ENCODE measurements around the gene CLBA1.

DNA sequence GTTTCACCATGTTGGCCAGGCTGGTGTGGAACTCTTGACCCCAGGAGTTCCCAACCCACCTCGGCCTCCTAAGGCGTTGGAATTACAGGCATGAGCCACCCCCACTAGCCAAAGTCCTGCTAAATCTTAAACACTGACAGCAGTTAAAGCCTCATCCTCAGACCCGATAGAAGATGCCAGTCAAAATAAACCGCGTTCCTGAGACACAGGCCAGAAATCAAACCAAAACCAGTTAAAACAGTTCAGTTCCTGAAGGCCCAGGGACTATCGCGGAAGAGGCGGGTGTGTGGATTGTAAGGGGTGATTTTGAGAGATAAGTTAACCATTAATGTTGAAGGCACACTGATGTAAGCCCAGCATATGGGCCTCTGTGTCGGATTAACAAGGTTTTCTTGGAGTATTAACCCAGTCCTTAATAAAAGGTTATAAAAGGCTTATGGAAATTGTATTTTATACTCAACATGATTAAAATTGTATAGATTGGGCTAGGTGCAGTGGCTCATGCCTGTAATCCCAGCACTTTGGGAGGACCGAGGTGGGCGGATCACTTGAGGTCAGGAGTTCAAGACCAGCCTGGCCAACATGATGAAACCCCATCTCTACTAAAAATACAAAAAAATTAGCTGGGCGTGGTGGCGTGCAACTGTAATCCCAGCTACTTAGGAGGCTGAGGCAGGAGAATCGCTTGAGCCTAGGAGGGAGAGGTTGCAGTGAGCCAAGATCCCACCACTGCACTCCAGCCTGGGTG, 54.0 kb downstream of the CLBA1 start:
- TF ChIP-seq, protein P1, sequence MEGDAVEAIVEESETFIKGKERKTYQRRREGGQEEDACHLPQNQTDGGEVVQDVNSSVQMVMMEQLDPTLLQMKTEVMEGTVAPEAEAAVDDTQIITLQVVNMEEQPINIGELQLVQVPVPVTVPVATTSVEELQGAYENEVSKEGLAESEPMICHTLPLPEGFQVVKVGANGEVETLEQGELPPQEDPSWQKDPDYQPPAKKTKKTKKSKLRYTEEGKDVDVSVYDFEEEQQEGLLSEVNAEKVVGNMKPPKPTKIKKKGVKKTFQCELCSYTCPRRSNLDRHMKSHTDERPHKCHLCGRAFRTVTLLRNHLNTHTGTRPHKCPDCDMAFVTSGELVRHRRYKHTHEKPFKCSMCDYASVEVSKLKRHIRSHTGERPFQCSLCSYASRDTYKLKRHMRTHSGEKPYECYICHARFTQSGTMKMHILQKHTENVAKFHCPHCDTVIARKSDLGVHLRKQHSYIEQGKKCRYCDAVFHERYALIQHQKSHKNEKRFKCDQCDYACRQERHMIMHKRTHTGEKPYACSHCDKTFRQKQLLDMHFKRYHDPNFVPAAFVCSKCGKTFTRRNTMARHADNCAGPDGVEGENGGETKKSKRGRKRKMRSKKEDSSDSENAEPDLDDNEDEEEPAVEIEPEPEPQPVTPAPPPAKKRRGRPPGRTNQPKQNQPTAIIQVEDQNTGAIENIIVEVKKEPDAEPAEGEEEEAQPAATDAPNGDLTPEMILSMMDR (IDR thresholded peaks at IDR 0.05) = no peak
- no peak for TF ChIP-seq POLR2A (IDR thresholded peaks at IDR 0.05)
